Heart left ventricle (tissue), 16 donors: ENCODE data around the gene PHEX. TPM values are rescaled to one million over a fixed set of nuclear protein-coding genes. Genes with fewer than 3 reads are reported as not detected.

Experiments
- ATAC-seq, 4 donors: fragments of 200-7000 bp; cut with Tn5 transposase; one replicate each; pipeline ENCODE4 v1.9.1; 2020 to 2022; ENCODE audit warnings: moderate library complexity in 4 of 4, mild to moderate bottlenecking in 3 of 4, moderate number of reproducible peaks in 1 of 4
- DNase-seq, 5 donors: peaks; one replicate each; pipeline ENCODE4 v3.0.0-alpha.2; 2020
- H3K27ac ChIP-seq, 12 donors: fragments of 200-600 bp; sonication (generic) in 4 of 12; one replicate each; pipeline versions ENCODE4 v1.5.0 to v1.8.0; 2016 to 2022; ENCODE audit warnings: mild to moderate bottlenecking in 2 of 12
- H3K27me3 ChIP-seq, 9 donors: fragments of 200-600 bp; sonication (generic) in 2 of 9; one replicate each; pipeline versions ENCODE4 v1.5.1 to v1.8.0; 2016 to 2022; ENCODE audit warnings: mild to moderate bottlenecking in 3 of 9
- H3K36me3 ChIP-seq, 9 donors: fragments of 200-600 bp; sonication (generic) in 2 of 9; one replicate each; pipeline versions ENCODE4 v1.5.0 to v1.8.0; 2018 to 2022; ENCODE audit warnings: mild to moderate bottlenecking in 2 of 9
- H3K4me1 ChIP-seq, 12 donors: fragments of 200-600 bp; sonication (generic) in 4 of 12; one replicate each; pipeline versions ENCODE4 v1.5.0 to v1.8.0; 2016 to 2022; ENCODE audit warnings: mild to moderate bottlenecking in 3 of 12
- H3K4me3 ChIP-seq, 12 donors: fragments of 200-600 bp; sonication (generic) in 4 of 12; one replicate each; pipeline versions ENCODE4 v1.5.0 to v1.8.0; 2017 to 2022; ENCODE audit warnings: mild to moderate bottlenecking in 9 of 12, moderate library complexity in 4 of 12
- H3K9me3 ChIP-seq, 12 donors: fragments of 200-600 bp; sonication (generic) in 4 of 12; one replicate each; pipeline versions ENCODE4 v1.5.0 to v1.8.0; 2016 to 2022; ENCODE audit warnings: mild to moderate bottlenecking in 1 of 12
- CTCF ChIP-seq, 12 donors: fragments of 200-600 bp; sonication (generic) in 4 of 12; IDR thresholded peaks; one replicate each; pipeline versions ENCODE4 v1.5.0 to v1.8.0; 2018 to 2022; ENCODE audit warnings: antibody characterized with exemption in 12 of 12, mild to moderate bottlenecking in 5 of 12
- POLR2A ChIP-seq, 2 donors: fragments of 450-650 bp; IDR thresholded peaks; one replicate each; pipeline ENCODE4 v1.6.1; 2017; ENCODE audit warnings: antibody characterized with exemption in 2 of 2, mild to moderate bottlenecking in 2 of 2, moderate library complexity in 2 of 2
- WGBS, 4 donors: extraction: QIAGEN DNeasy Blood & Tissue Kit in 2 of 4; methylation state at CpG; one replicate each; pipeline versions ENCODE4 v1.1.5 to v1.1.7; 2013 to 2018; 5-methylcytosine and 5-hydroxymethylcytosine counted together
- intact Hi-C, 10 donors: fragments of 100-400 bp; cut with DNase I; formaldehyde crosslinking; loops; one replicate each; pipeline versions ENCODE4 v1.11.1 to v1.14.2; 2022
- polyA plus RNA-seq, 2 donors: library from polyadenylated mRNA; stranded (reverse); fragments of 200-250 nt; gene quantifications; one replicate each; pipeline ENCODE4 v1.2.3, GENCODE V29; 2013
- total RNA-seq, 9 donors: library from RNA; depleted of rRNA in 2 of 9; stranded (reverse); fragments of >200 nt in 2 of 9; fragmentation: NEBNext Ultra II Directional in 3 of 9; extraction: Animal tissue kit (Norgen Biotek cat#: 25700) in 3 of 9; gene quantifications; one replicate each; pipeline versions ENCODE4 v1.1.0 to v1.2.4, GENCODE V29; 2016 to 2023
- donor health status: ischemic (EF 13 %, LVEDD 7.1; RV severe dilation, severe dysfunction).
- donor health status: healthy with polysubstance abuse.
- donor health status: DM: no; HTN: yes; CAD: no.
- donor health status: DM: no; HTN: no; CAD: no.
- donor health status: ischemic (EF 25% LVEDD 6.9; RV normal size, moderate dysfunction).
- donor health status: ischemic (EF 25% LVEDD 5.7; RV mildly dilated, moderate dysfunction).
- donor health status: healthy.
- donor health status: DM: yes; HTN: yes; CAD: no.
- donor health status: ischemic (EF 35%, LVEDD 5.7; RV mildly dilated, moderate dysfunction).
- donor health status: nonischemic (EF 11% LVEDD 7.7; RV severe dilation, severe dysfunction).
- donor health status: DM: yes; HTN: yes; CAD: no.
- donor health status: PGD.
- donor health status: ischemic (EF 29% LVEDD 5.4; RV normal size, mild dysfunction).
- donor health status: nonischemic (EF 23%, LVEDD 6.1; RV moderate dilation, normal function).

Gene PHEX
- total and polyA plus RNA-seq, 11 donors = 0.01 to 0.53 (median 0.23) TPM; not detected in 5

- no peaks in the 10 kb centered on the region for H3K4me1 ChIP-seq
- intact Hi-C loops = no loop called here
- peaks cover 0 to 21% (median 0%) of the 10 kb centered on the region in 12 donors for H3K9me3 ChIP-seq
- WGBS, 4 donors = 45 to 59% (median 51%) methylated on average over 7 of the region's 7 CpGs
- H3K4me3 ChIP-seq = no peak overlapping the region
- no peaks in the 10 kb centered on the region for H3K36me3 ChIP-seq
- H3K27me3 ChIP-seq = peaks cover 0 to 3% (median 0%) of the 10 kb centered on the region in 9 donors
- TF ChIP-seq CTCF (IDR thresholded peaks at IDR 0.05) = no peak
- no peak for TF ChIP-seq POLR2A (IDR thresholded peaks at IDR 0.05)
- no peak for DNase-seq
- no peak for ATAC-seq
- no peak overlapping the region for H3K27ac ChIP-seq
Measured at GRCh38 chrX:22177950-22178515, 145.9 kb downstream of the PHEX start.

- WGBS, 4 donors = 23 to 62% (median 49%) methylated on average over 2 of the region's 2 CpGs
- no peak overlapping the region for H3K27ac ChIP-seq
- peaks cover 0 to 7% (median 0%) of the 10 kb centered on the region in 9 donors for H3K27me3 ChIP-seq
- H3K36me3 ChIP-seq = no peaks in the 10 kb centered on the region
- TF ChIP-seq POLR2A (IDR thresholded peaks at IDR 0.05) (no peak), CTCF (IDR thresholded peaks at IDR 0.05) (no peak)
- H3K4me3 ChIP-seq = no peak overlapping the region
- H3K9me3 ChIP-seq = peaks cover 0 to 21% (median 0%) of the 10 kb centered on the region in 12 donors
- ATAC-seq (no peak), DNase-seq (no peak)
- intact Hi-C loops = no loop called here
- no peaks in the 10 kb centered on the region for H3K4me1 ChIP-seq
Measured at GRCh38 chrX:22184096-22184495, 152.0 kb downstream of the PHEX start.

DNA sequence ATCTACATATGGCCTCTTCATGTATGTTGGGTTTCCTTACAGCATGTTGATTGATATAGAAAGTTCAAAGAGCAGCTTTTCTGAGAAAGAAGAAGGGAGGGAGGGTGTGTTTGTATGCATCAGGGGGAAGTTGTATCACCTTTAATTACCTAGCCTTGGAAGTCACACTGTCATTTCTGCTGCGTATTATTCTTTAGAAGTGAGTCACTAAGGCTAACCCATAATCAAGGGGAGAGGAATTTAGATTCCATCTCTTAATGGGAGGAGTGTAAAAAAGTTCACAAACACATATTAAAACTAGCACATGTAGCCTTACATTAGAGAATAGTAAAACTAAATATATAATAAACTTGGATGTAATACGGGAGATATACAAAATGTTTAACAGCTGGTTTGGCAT, 154.0 kb downstream of the PHEX start:
- ATAC-seq (no peak), DNase-seq (no peak)
- no peak for TF ChIP-seq POLR2A (IDR thresholded peaks at IDR 0.05)
- TF ChIP-seq CTCF (IDR thresholded peaks at IDR 0.05) = no peak
- Histone ChIP-seq H3K36me3 (no peaks in the 10 kb centered on the region), H3K27ac (no peak overlapping the region), H3K4me1 (no peaks in the 10 kb centered on the region), H3K9me3 (peaks cover 0 to under 1% (median 0%) of the 10 kb centered on the region in 12 donors), H3K27me3 (peaks cover 0 to 4% (median 0%) of the 10 kb centered on the region in 9 donors), H3K4me3 (no peak overlapping the region)
- WGBS, 4 donors = 84 to 90% (median 84%) methylated on average over 2 of the region's 2 CpGs
- intact Hi-C loops = no loop called here

GRCh38 chrX:22192419-22193060, 160.4 kb downstream of the PHEX start:
- Histone ChIP-seq H3K27me3 (peaks cover 0 to 8% (median 0%) of the 10 kb centered on the region in 9 donors), H3K9me3 (no peaks in the 10 kb centered on the region), H3K4me1 (peaks cover 0 to 4% (median 0%) of the 10 kb centered on the region in 12 donors), H3K4me3 (no peak overlapping the region), H3K36me3 (no peaks in the 10 kb centered on the region), H3K27ac (no peak overlapping the region)
- peak; percentile 37 to 67 (median 56) for DNase-seq
- WGBS, 4 donors = 26 to 38% (median 34%) methylated on average over 13 of the region's 13 CpGs
- TF ChIP-seq CTCF (IDR thresholded peaks at IDR 0.05) (peak; percentile 48 to 84 (median 66)), POLR2A (IDR thresholded peaks at IDR 0.05) (no peak)
- peak in 3 of 4 donors; percentile 53 to 81 (median 80) for ATAC-seq
- intact Hi-C loops = loop anchor here in 7 of 10 donors (5.0 to 10.0 kb wide), 3 partner anchors 55 to 208 kb away; no protein-coding TSS in a partner anchor
